Gastroesophageal sphincter (tissue), 3 donors: ENCODE measurements around the gene KCNMB2.

Source experiments
- CTCF ChIP-seq, 4 experiments: fragments of 200-600 bp in 2 of 4; fragments of 450-650 bp in 2 of 4; sonication (generic) in 1 of 4; IDR thresholded peaks; one replicate each; pipeline ENCODE4 v1.5.1; 2017 to 2019; ENCODE audit warnings: antibody characterized with exemption in 4 of 4, mild to moderate bottlenecking in 2 of 4, moderate library complexity in 2 of 4
- EP300 ChIP-seq: sonication (generic); formaldehyde crosslinking; IDR thresholded peaks from one replicate; pipeline ENCODE4 v1.6.1; 2017; ENCODE audit warnings: antibody characterized with exemption, mild to moderate bottlenecking
- POLR2A ChIP-seq, 2 donors: fragments of 450-650 bp; IDR thresholded peaks; one replicate each; pipeline ENCODE4 v1.6.1; 2017; ENCODE audit warnings: antibody characterized with exemption in 2 of 2, mild to moderate bottlenecking in 2 of 2, moderate library complexity in 1 of 2
- POLR2AphosphoS5 ChIP-seq: sonication (generic); formaldehyde crosslinking; IDR thresholded peaks from one replicate; pipeline ENCODE4 v1.6.1; 2017; ENCODE audit warnings: antibody characterized with exemption

- TF ChIP-seq CTCF (IDR thresholded peaks at IDR 0.05), result no peak
- TF ChIP-seq POLR2A (IDR thresholded peaks at IDR 0.05), result no peak
- TF ChIP-seq POLR2AphosphoS5, result no peak
- no peak for TF ChIP-seq EP300
Measured at GRCh38 chr3:178625053-178625600, 88.9 kb downstream of the KCNMB2 start.
